Subcutaneous adipose tissue (tissue), 4 donors: Measurements from ENCODE around the gene ADH7. TPM values are rescaled to one million over a fixed set of nuclear protein-coding genes. Genes with fewer than 3 reads are reported as not detected.

Experiments used
- total RNA-seq, 4 donors: library from RNA; depleted of rRNA; stranded (reverse); fragments of >200 nt; gene quantifications; one replicate each; pipeline ENCODE4 v1.1.0, GENCODE V29; 2016
- TF ChIP-seq, protein P1 (sequence below): fragments of 450-650 bp; IDR thresholded peaks from one replicate; pipeline ENCODE4 v1.5.1; 2016; ENCODE audit warnings: low read depth, mild to moderate bottlenecking, control low read depth, antibody characterized with exemption, moderate library complexity

Gene ADH7
- total RNA-seq, 4 donors from 2014 or later, result not detected

DNA sequence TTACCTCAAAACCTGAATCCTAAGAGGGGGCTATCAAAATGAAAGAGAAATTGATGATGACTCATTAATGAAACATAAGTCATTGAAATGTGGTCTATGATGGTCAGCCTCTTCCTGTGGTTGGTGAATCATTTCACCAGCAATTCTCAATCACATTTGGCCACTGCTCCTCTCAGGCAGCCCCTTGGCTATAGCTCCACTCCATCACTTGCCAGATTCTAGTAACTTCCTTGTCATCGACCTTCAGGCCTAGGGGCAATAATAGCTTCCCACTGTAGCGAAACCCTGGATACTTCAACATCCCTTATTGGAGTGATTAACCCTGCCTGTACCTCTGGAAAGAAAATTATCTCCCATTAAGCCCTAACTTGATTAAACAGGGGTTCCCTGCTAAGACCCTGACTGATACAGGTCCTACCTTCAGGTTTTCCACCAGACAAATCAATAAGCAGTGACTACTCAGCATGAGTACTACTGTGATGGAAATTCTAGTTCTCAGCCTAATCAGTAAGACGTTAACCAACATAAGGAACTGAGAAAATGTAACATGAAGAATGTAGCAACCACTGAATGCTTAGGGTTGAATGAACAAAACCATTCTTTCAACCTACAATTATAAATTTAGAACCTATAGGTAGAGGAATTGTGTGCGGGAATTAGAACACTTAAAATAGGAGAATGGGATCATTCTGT lies 30.4 kb downstream of the ADH7 start:
- TF ChIP-seq, protein P1, sequence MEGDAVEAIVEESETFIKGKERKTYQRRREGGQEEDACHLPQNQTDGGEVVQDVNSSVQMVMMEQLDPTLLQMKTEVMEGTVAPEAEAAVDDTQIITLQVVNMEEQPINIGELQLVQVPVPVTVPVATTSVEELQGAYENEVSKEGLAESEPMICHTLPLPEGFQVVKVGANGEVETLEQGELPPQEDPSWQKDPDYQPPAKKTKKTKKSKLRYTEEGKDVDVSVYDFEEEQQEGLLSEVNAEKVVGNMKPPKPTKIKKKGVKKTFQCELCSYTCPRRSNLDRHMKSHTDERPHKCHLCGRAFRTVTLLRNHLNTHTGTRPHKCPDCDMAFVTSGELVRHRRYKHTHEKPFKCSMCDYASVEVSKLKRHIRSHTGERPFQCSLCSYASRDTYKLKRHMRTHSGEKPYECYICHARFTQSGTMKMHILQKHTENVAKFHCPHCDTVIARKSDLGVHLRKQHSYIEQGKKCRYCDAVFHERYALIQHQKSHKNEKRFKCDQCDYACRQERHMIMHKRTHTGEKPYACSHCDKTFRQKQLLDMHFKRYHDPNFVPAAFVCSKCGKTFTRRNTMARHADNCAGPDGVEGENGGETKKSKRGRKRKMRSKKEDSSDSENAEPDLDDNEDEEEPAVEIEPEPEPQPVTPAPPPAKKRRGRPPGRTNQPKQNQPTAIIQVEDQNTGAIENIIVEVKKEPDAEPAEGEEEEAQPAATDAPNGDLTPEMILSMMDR, result no peak

DNA sequence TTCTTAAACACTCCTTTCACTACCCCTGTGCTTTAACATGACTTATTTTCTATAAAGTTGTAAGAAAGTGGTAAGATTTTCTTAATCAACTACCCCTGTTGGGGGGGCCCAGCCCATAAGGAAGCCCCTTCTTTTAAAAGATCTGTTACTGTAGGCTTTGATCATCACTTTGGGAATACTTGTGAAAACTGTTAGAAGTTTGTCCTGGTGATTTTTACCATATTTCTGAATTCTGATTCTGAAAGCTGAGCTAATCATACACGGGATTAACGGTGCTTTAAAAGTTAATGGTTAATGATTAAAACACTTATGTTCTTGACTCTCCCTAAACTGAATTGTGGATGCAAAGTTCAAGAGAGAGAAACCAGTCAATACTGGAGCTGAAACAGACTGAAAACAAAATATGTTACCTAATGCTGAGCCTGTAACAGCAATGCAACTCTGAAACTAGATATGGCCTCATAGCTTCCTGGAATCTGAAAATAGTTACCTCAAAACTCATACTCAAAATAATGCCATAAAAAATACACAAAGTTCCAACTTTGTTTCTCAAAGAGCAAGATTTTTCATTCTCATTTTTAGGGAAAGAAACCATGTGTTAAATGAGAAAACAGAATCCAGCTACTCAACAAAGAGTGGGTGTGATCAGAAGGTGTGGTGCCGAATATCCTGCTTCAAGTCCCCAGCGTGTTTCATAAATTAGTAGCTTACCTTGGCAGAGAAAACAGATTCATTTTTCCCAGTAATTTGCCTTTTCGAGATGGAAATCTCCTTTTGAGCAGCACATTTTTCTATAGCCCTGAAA lies 31.6 kb downstream of the ADH7 start:
- TF ChIP-seq, protein P1, result no peak

DNA sequence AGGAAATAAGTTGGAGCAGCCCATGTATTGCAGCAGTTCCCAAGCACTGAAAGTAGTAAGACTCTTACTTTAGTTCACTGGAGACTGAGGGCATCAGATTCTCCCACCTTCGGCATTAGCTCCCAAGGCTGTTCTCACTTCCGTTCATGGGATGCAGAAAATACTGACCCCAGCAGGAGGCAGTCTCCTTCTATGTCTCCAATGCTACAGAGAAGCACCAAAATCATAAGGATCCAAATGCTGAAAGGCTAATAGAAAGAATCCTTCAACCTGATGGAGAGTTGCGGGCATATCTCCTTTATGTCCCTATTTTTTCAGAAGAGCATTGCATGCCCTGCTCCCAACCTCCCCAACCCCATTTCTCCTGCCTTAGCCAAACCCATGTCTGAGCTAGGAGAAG lies 32.4 kb downstream of the ADH7 start:
- TF ChIP-seq, protein P1, result no peak

DNA sequence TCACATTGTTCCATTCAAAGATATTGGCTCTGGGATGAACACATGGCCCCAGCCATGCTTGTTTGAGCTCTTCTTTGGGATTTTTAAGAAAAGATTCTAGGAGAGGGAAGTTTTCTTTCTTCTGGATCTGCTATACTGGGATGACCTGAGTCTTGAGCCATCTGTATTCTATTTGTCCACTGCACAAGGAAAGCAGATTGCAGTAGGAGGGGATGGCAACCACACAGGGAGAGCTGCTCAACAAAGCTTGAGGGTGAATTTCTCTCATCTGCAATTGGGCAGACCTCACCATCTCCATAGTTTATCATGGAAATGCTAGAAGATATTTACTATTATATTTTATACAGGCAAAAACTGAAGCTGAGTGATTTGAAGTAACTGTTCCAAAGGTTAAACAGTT lies 34.3 kb downstream of the ADH7 start:
- TF ChIP-seq, protein P1, result no peak

DNA sequence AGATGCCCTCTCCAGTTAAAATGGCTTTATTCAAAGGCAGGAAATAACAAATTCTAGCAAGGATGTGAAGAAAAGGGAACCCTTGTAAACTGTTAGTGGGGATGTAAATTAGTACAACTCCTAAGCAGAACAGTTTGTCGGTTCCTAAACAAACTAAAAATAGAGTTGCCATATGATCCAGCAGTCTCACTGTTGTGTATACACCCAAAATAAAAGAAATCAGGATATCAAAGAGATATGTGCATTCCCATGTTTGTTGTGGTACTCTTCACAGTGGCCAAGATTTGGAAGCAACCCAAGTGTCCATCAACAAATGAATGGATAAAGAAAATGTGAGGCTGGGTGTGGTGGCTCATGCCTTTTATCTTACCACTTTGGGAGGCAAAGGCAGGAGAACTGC lies 36.1 kb downstream of the ADH7 start:
- TF ChIP-seq, protein P1, result no peak

DNA sequence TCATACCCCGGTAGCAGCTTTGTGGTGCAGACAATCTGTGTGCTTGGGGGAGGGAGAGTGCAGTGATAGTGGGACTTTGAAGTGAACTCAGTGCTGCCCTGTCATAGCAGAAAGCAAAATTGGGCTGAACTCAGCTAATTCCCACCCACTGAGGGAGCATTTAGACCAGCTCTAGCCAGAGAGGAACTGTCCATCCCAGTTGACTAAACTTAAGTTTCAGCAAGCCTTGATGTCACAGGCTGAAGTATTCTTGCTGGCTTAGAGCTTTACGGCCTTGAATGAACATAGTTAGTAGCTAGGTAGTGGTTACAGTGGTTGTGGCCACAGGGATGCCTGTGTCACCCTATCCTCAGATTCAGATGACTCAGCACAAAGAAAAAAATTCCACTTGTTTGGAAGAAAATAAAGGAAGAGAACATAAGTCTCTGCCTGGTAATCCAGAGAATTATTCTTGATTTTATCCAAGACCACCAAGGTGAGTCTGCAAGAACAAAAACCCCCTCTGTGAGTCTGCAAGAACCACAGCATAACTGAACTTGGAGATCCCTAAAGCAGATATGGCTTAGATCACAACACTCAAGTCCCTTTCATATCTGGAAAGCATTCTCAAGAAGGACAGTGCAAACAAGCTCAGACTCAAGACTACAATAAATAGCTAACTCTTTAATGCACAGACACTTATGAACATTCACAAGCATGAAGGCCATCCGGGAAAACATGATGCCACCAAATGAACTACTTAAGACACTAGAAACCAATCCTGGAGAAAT lies 39.4 kb downstream of the ADH7 start:
- TF ChIP-seq, protein P1, result no peak

DNA sequence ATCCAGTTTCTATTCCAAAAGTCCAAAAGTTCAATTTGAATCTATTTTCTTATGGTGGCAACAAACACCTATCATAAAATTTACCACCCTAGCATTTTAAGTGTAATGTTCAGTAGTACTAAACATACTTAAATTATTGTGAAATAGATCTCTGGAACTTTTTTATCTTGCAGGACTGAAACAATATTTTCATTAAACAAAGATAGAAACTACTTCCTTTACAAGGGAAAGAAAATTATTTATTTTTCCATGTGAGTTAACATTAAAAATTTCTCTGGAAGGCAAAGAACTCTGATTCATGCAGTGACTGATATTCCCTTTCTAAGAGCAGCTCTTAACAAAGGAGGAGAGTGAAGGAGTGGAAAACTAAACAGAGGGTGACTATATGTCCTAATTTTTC lies 40.2 kb downstream of the ADH7 start:
- TF ChIP-seq, protein P1, result no peak
